DND-41 (cell line): ENCODE data around the gene CRTC3.

Experiments
- ATAC-seq: fragments of 200-7000 bp; cut with Tn5 transposase; 3 replicates; pipeline ENCODE4 v1.9.1; 2021; ENCODE audit warnings: low read depth; ENCODE audit not compliant: insufficient read depth
- DNase-seq: peaks from one replicate; pipeline ENCODE4 v3.0.0-alpha.2; 2020
- H2AFZ ChIP-seq: 2 replicates; pipeline ENCODE4 v1.6.0; 2012; ENCODE audit warnings: low read depth, low read length
- H3K27ac ChIP-seq: 2 replicates; pipeline ENCODE4 v1.5.1; 2012; ENCODE audit warnings: low read length, inconsistent platforms
- H3K27me3 ChIP-seq: fragments of 200-600 bp; sonication (generic); 2 replicates; pipeline ENCODE4 v1.6.0; 2012; ENCODE audit warnings: low read length, mild to moderate bottlenecking, inconsistent platforms; ENCODE audit not compliant: insufficient read depth, poor library complexity
- H3K36me3 ChIP-seq: 2 replicates; pipeline ENCODE4 v1.5.1; 2012; ENCODE audit warnings: low read length, inconsistent platforms; ENCODE audit not compliant: insufficient read depth
- H3K4me1 ChIP-seq: 2 replicates; pipeline ENCODE4 v1.5.1; 2012; ENCODE audit warnings: mild to moderate bottlenecking, low read length; ENCODE audit not compliant: insufficient read depth
- H3K4me2 ChIP-seq: 2 replicates; pipeline ENCODE4 v1.6.0; 2012; ENCODE audit warnings: mild to moderate bottlenecking, moderate library complexity, low read length, inconsistent platforms; ENCODE audit not compliant: insufficient read depth
- H3K4me3 ChIP-seq, 2 experiments: fragments of 200-600 bp in 1 of 2; shearing (Covaris generic) in 1 of 2; 2 replicates each; pipeline ENCODE4 v1.5.1; 2012 to 2016; ENCODE audit warnings: inconsistent platforms in 2 of 2, low read length in 2 of 2, mild to moderate bottlenecking in 2 of 2, low read depth in 1 of 2, moderate library complexity in 1 of 2
- H3K79me2 ChIP-seq: 2 replicates; pipeline ENCODE4 v1.6.0; 2012; ENCODE audit warnings: low read length, inconsistent platforms; ENCODE audit not compliant: insufficient read depth
- H3K9ac ChIP-seq: 2 replicates; pipeline ENCODE4 v1.6.0; 2012; ENCODE audit warnings: low read depth, mild to moderate bottlenecking, inconsistent platforms, low read length, moderate library complexity
- H3K9me3 ChIP-seq: 2 replicates; pipeline ENCODE4 v1.5.1; 2012; ENCODE audit warnings: low read length, moderate library complexity, mild to moderate bottlenecking, inconsistent platforms; ENCODE audit not compliant: insufficient read depth, severe bottlenecking
- H4K20me1 ChIP-seq: 2 replicates; pipeline ENCODE4 v1.6.0; 2012; ENCODE audit warnings: low read length; ENCODE audit not compliant: insufficient read depth
- EZH2 ChIP-seq: IDR thresholded peaks from 3 replicates; pipeline ENCODE4 v1.6.1; 2012; ENCODE audit warnings: borderline replicate concordance, low read depth, mild to moderate bottlenecking, moderate library complexity, low read length, inconsistent platforms; ENCODE audit not compliant: severe bottlenecking
- TF ChIP-seq, protein P1 (sequence below): IDR thresholded peaks from 2 replicates; pipeline ENCODE4 v1.5.1; 2012; ENCODE audit warnings: borderline replicate concordance, low read length, moderate library complexity, mild to moderate bottlenecking; ENCODE audit not compliant: poor library complexity, severe bottlenecking; ENCODE audit errors: extremely low read depth

Gene CRTC3

DNA sequence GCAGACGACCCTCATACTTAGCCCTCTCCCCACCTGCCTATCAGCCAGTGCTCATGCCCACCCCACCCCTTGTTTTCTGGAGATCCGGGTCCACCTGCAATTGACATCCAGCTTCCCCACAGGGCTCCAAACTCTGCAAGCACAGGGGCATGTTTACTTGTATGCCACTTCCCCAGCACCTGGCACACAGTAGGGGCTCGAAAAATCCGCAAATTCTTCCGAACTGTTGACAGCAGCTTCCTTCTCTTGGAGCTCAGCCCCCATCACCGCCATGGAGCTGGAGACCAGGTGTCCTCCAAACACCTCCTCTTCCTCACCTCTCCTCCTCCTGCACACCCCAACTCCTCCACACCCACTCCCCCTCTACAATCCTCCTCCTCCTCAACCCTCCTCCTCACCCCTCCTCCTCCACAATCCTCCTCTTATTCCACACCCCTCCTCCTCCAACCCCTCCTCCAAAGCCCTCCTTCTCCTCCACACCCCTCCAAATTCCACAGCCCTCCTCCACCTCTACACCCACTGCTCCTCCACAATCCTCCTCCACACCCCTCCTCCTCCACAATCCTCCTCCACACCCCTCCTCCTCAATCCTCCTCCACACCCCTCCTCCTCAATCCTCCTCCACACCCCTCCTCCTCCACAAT is 117.1 kb downstream of the CRTC3 start:
- H3K4me1 ChIP-seq = peaks cover 22% of the 10 kb centered on the region
- TF ChIP-seq EZH2 = no peak
- TF ChIP-seq, protein P1, sequence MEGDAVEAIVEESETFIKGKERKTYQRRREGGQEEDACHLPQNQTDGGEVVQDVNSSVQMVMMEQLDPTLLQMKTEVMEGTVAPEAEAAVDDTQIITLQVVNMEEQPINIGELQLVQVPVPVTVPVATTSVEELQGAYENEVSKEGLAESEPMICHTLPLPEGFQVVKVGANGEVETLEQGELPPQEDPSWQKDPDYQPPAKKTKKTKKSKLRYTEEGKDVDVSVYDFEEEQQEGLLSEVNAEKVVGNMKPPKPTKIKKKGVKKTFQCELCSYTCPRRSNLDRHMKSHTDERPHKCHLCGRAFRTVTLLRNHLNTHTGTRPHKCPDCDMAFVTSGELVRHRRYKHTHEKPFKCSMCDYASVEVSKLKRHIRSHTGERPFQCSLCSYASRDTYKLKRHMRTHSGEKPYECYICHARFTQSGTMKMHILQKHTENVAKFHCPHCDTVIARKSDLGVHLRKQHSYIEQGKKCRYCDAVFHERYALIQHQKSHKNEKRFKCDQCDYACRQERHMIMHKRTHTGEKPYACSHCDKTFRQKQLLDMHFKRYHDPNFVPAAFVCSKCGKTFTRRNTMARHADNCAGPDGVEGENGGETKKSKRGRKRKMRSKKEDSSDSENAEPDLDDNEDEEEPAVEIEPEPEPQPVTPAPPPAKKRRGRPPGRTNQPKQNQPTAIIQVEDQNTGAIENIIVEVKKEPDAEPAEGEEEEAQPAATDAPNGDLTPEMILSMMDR = no peak
- no peak overlapping the region for H2AFZ ChIP-seq
- H4K20me1 ChIP-seq = peaks cover 4% of the 10 kb centered on the region; the same call in 1 of the 2 replicates
- no peaks in the 10 kb centered on the region for H3K79me2 ChIP-seq
- H3K9ac ChIP-seq = no peak overlapping the region
- ATAC-seq = no peak
- no peak overlapping the region for H3K4me3 ChIP-seq
- H3K9me3 ChIP-seq = no peaks in the 10 kb centered on the region
- no peak overlapping the region for H3K27ac ChIP-seq
- H3K4me2 ChIP-seq = no peak overlapping the region
- DNase-seq = no peak
- no peaks in the 10 kb centered on the region for H3K27me3 ChIP-seq
- H3K36me3 ChIP-seq = peaks cover 20% of the 10 kb centered on the region

DNA sequence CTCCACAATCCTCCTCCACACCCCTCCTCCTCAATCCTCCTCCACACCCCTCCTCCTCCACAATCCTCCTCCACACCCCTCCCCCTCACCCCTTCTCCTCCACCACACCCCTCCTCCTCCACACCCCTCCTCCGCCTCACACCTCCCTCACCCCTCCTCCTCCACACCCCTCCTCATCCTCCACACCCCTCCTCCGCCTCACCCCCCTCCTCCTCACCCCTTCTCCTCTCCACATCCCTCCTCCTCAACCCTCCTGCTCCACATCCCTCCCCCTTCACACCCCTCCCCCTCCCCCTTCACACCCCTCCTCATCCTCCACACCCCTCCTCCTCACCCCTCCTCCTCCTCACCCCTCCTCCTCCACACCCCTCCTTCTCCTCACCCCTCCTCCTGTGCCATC is 117.6 kb downstream of the CRTC3 start:
- no peak overlapping the region for H2AFZ ChIP-seq
- no peak for DNase-seq
- peaks cover 4% of the 10 kb centered on the region; the same call in 1 of the 2 replicates for H4K20me1 ChIP-seq
- no peak for ATAC-seq
- H3K9ac ChIP-seq = no peak overlapping the region
- H3K27me3 ChIP-seq = no peaks in the 10 kb centered on the region
- peaks cover 22% of the 10 kb centered on the region for H3K4me1 ChIP-seq
- H3K79me2 ChIP-seq = no peaks in the 10 kb centered on the region
- peaks cover 14% of the 10 kb centered on the region for H3K36me3 ChIP-seq
- H3K4me3 ChIP-seq = no peak overlapping the region
- TF ChIP-seq, protein P1 = no peak
- no peak for TF ChIP-seq EZH2
- no peak overlapping the region for H3K4me2 ChIP-seq
- H3K27ac ChIP-seq = no peak overlapping the region
- H3K9me3 ChIP-seq = no peaks in the 10 kb centered on the region

DNA sequence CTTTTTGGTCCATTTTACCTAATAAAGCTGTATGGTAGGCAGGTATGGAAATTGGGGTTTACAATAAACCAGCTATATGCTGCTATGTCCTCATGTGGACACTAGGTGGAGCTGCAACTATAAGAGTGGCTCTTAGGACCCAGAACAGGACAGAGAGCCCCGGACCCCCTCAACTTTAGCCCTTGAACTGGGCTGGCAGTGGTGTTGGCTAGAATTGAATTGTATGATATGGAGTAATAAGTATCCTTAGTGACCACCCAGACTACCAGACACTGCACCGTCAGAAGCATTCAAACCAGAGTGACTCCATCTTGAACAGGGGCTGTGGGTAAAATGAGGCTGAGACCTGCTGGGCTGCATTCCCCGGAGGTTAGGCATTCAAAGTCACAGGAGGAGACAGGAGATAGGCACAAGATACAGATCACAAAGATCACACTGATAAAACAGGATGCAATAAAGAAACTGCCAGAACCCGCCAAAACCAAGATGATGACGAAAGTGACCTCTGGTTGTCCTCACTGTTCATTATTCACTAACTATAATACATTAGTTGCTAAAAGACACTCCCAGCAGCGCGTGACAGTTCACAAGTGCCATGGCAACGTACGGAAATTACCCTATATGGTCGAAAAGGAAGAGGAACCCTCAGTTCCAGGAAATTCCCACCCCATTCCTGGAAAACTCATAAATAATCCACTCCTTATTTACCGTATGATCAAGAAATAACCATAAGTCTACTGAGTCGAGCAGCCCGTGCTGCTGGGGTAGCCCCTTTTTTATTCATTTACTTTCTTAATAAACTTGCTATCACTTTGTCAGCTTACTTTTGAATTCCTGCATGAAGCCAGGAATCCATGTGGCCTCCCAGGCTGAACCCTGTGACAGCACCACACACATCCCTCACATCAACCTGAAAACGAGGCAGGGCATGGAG is 118.7 kb downstream of the CRTC3 start:
- Histone ChIP-seq H3K9me3 (no peaks in the 10 kb centered on the region), H3K4me3 (no peak overlapping the region), H3K4me2 (peak overlapping the region; percentile 53), H3K27me3 (no peaks in the 10 kb centered on the region), H3K36me3 (peaks cover 3% of the 10 kb centered on the region; the same call in 1 of the 2 replicates), H3K4me1 (peaks cover 22% of the 10 kb centered on the region), H4K20me1 (peaks cover 4% of the 10 kb centered on the region; the same call in 1 of the 2 replicates), H3K9ac (0 out of 2 replicates have a peak overlapping the region, but pooled peaks have one; percentile 5), H3K79me2 (no peaks in the 10 kb centered on the region), H3K27ac (peak overlapping the region; percentile 63), H2AFZ (peak overlapping the region; percentile 19; the same call in 1 of the 2 replicates)
- no peak for TF ChIP-seq EZH2
- TF ChIP-seq, protein P1 = peak; percentile 87
- DNase-seq (peak; percentile 68), ATAC-seq (peak; percentile 71)
